Suprapubic skin (tissue), 3 donors: ENCODE data around the gene TASP1.

Experiments
- POLR2A ChIP-seq, 2 donors: fragments of 450-650 bp; IDR thresholded peaks; one replicate each; pipeline ENCODE4 v1.6.1; 2017; ENCODE audit warnings: antibody characterized with exemption in 2 of 2, mild to moderate bottlenecking in 2 of 2, moderate library complexity in 2 of 2
- TF ChIP-seq, protein P1 (sequence below), 2 donors: fragments of 200-600 bp in 1 of 2; fragments of 450-650 bp in 1 of 2; sonication (generic) in 1 of 2; IDR thresholded peaks; one replicate each; pipeline ENCODE4 v1.5.1; 2016 to 2019; ENCODE audit warnings: antibody characterized with exemption in 2 of 2, mild to moderate bottlenecking in 1 of 2, moderate library complexity in 1 of 2

DNA sequence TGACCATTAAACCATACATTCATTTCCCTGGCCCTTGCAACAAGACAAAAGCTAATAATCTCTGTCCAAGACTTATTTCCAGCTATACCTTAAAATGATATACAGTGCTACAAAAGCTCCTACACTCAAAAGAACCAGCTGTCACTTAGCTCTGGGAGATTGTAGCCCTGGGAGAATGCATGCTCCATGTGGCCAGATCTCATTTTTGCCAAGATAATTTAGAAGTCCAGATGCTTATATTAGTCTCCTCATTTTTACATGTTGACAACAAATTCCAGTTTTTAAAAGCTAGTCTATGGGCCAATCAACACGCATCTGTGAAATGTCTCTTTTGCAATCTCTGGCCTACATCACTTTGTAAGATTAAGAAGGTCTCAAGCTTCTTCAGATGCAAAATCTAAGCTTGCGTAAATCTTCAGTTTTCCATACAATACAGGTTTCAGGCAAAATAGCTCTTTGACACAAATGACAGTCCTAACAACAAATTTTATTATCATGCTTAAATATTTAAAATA, 27.1 kb downstream of the TASP1 start:
- TF ChIP-seq, protein P1, sequence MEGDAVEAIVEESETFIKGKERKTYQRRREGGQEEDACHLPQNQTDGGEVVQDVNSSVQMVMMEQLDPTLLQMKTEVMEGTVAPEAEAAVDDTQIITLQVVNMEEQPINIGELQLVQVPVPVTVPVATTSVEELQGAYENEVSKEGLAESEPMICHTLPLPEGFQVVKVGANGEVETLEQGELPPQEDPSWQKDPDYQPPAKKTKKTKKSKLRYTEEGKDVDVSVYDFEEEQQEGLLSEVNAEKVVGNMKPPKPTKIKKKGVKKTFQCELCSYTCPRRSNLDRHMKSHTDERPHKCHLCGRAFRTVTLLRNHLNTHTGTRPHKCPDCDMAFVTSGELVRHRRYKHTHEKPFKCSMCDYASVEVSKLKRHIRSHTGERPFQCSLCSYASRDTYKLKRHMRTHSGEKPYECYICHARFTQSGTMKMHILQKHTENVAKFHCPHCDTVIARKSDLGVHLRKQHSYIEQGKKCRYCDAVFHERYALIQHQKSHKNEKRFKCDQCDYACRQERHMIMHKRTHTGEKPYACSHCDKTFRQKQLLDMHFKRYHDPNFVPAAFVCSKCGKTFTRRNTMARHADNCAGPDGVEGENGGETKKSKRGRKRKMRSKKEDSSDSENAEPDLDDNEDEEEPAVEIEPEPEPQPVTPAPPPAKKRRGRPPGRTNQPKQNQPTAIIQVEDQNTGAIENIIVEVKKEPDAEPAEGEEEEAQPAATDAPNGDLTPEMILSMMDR (IDR thresholded peaks at IDR 0.05) = no peak
- TF ChIP-seq POLR2A (IDR thresholded peaks at IDR 0.05) = no peak
